HepG2 (cell line): ENCODE measurements around the gene TNFSF13. TPM values are rescaled to one million over a fixed set of nuclear protein-coding genes. Genes with fewer than 3 reads are reported as not detected.

Experiments
- AGO1 ChIP-seq: fragments of 200-400 bp; formaldehyde crosslinking; IDR thresholded peaks from 2 replicates; pipeline ENCODE4 v1.6.1; 2017; ENCODE audit warnings: mild to moderate bottlenecking, low read depth, low read length, moderate library complexity; ENCODE audit not compliant: poor library complexity, severe bottlenecking
- DMAP1 ChIP-seq: IDR thresholded peaks from 2 replicates; pipeline ENCODE4 v1.6.1; 2016
- ELF4 ChIP-seq: sonication (generic); formaldehyde crosslinking; IDR thresholded peaks from 2 replicates; pipeline ENCODE4 v1.5.0; 2020; ENCODE audit warnings: missing genetic modification reagents, mild to moderate bottlenecking, moderate library complexity, borderline replicate concordance
- FOXP1 ChIP-seq, 2 experiments: fragments of 450-650 bp in 1 of 2; IDR thresholded peaks; 2 replicates each; pipeline ENCODE4 v1.6.1; 2017 to 2018; ENCODE audit warnings: antibody characterized with exemption in 1 of 2
- HDAC1 ChIP-seq: sonication (generic); formaldehyde crosslinking; IDR thresholded peaks from 2 replicates; pipeline ENCODE4 v1.5.1; 2020; ENCODE audit warnings: mild to moderate bottlenecking, missing genetic modification reagents
- HDAC6 ChIP-seq: fragments of 200-600 bp; sonication (generic); IDR thresholded peaks from 2 replicates; pipeline ENCODE4 v1.7.0; 2017; ENCODE audit warnings: mild to moderate bottlenecking, antibody characterized with exemption, low read length, low read depth
- KLF12 ChIP-seq: sonication (generic); formaldehyde crosslinking; IDR thresholded peaks from 2 replicates; pipeline ENCODE4 v1.4.0; 2020; ENCODE audit warnings: missing genetic modification reagents, borderline replicate concordance
- KMT2A ChIP-seq: sonication (generic); formaldehyde crosslinking; IDR thresholded peaks from 2 replicates; pipeline ENCODE4 v1.4.0; 2020; ENCODE audit warnings: missing genetic modification reagents
- MEIS2 ChIP-seq: sonication (generic); formaldehyde crosslinking; IDR thresholded peaks from 2 replicates; pipeline ENCODE4 v1.9.0; 2021; ENCODE audit warnings: mild to moderate bottlenecking, missing genetic modification reagents
- SIX4 ChIP-seq: sonication (generic); formaldehyde crosslinking; IDR thresholded peaks from 2 replicates; pipeline ENCODE4 v1.4.0; 2020; ENCODE audit warnings: missing genetic modification reagents
- SMAD1 ChIP-seq: sonication (generic); formaldehyde crosslinking; IDR thresholded peaks from 2 replicates; pipeline ENCODE4 v1.4.0; 2020; ENCODE audit warnings: missing genetic modification reagents, low read depth, mild to moderate bottlenecking, borderline replicate concordance
- ZBTB20 ChIP-seq: sonication (generic); formaldehyde crosslinking; IDR thresholded peaks from 2 replicates; pipeline ENCODE4 v1.8.1; 2023; ENCODE audit warnings: missing genetic modification reagents, low read depth, mild to moderate bottlenecking, borderline replicate concordance
- ZMAT3 ChIP-seq: sonication (generic); formaldehyde crosslinking; conservative IDR thresholded peaks from 2 replicates; pipeline ENCODE4 v1.7.0; 2021; ENCODE audit warnings: missing genetic modification reagents
- ZNF12 ChIP-seq: sonication (generic); formaldehyde crosslinking; IDR thresholded peaks from 2 replicates; pipeline ENCODE4 v1.5.0; 2020; ENCODE audit warnings: missing genetic modification reagents
- ZNF430 ChIP-seq: sonication (generic); formaldehyde crosslinking; IDR thresholded peaks from 2 replicates; pipeline ENCODE4 v1.9.0; 2021; ENCODE audit warnings: mild to moderate bottlenecking, missing genetic modification reagents
- ZSCAN21 ChIP-seq: sonication (generic); formaldehyde crosslinking; IDR thresholded peaks from 2 replicates; pipeline ENCODE4 v1.8.0; 2022; ENCODE audit warnings: mild to moderate bottlenecking, missing genetic modification reagents, moderate library complexity, borderline replicate concordance
- polyA plus RNA-seq, 8 experiments: library from polyadenylated mRNA; depleted of rRNA in 3 of 8; stranded (reverse) in 7 of 8; unstranded in 1 of 8; fragments of >200 nt; fragmentation: Illumina TruSeq in 4 of 8; extraction: Trizol in 4 of 8; gene quantifications; 2 replicates each; pipeline versions ENCODE4 v1.2.1 to v1.2.3, GENCODE V29; 2011 to 2016; ENCODE audit warnings: low read depth in 4 of 8, missing spikeins in 1 of 8, mixed read lengths in 1 of 8; ENCODE audit not compliant: insufficient read depth in 1 of 8
- total RNA-seq, 5 experiments: library from RNA; depleted of rRNA; stranded (reverse); fragments of >200 nt; fragmentation: Illumina TruSeq; extraction: Trizol; gene quantifications; 2 replicates each; pipeline ENCODE4 v1.2.3, GENCODE V29; 2016; ENCODE audit warnings: low read depth in 1 of 5
- TF ChIP-seq, protein P1 (sequence below): sonication (generic); formaldehyde crosslinking; IDR thresholded peaks from 2 replicates; pipeline ENCODE4 v1.5.1; 2020; ENCODE audit warnings: missing genetic modification reagents, mild to moderate bottlenecking, borderline replicate concordance
- TF ChIP-seq, protein P2 (sequence below): sonication (generic); formaldehyde crosslinking; IDR thresholded peaks from 2 replicates; pipeline ENCODE4 v1.4.0; 2020; ENCODE audit warnings: missing genetic modification reagents
- TF ChIP-seq, protein P3 (sequence below): sonication (generic); formaldehyde crosslinking; IDR thresholded peaks from 2 replicates; pipeline ENCODE4 v1.4.0; 2020; ENCODE audit warnings: missing genetic modification reagents
- TF ChIP-seq, protein P4 (sequence below): IDR thresholded peaks from 2 replicates; pipeline ENCODE4 v1.6.1; 2016; ENCODE audit warnings: low read depth

TNFSF13 gene
- total and polyA plus RNA-seq, 2 of the 13 experiments (the other 11 are each of a cell fraction or from before 2014, with no cell fraction given), result 2.5 to 3.3 TPM

DNA sequence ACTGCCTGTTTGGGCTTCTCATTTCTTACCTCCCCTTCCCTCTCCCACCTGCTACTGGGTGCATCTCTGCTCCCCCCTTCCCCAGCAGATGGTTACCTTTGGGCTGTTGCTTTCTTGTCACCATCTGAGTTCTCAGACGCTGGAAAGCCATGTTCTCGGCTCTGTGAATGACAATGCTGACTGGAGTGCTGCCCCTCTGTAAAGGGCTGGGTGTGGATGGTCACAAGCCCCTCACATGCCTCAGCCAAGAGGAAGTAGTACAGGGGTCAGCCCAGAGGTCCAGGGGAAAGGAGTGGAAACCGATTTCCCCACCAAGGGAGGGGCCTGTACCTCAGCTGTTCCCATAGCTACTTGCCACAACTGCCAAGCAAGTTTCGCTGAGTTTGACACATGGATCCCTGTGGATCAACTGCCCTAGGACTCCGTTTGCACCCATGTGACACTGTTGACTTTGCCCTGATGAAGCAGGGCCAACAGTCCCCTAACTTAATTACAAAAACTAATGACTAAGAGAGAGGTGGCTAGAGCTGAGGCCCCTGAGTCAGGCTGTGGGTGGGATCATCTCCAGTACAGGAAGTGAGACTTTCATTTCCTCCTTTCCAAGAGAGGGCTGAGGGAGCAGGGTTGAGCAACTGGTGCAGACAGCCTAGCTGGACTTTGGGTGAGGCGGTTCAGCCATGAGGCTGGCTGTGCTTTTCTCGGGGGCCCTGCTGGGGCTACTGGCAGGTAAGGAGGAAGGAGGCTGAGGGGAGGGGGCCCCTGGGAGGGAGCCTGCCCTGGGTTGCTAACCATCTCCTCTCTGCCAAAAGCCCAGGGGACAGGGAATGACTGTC, 20.7 kb downstream of the TNFSF13 start, which contains the start of gene CD68 (continued):
- TF ChIP-seq, protein P1, sequence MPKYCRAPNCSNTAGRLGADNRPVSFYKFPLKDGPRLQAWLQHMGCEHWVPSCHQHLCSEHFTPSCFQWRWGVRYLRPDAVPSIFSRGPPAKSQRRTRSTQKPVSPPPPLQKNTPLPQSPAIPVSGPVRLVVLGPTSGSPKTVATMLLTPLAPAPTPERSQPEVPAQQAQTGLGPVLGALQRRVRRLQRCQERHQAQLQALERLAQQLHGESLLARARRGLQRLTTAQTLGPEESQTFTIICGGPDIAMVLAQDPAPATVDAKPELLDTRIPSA, result no peak
- TF ChIP-seq SMAD1 (CRISPR knock-in tag), result no peak
- peak; percentile 85 for TF ChIP-seq HDAC1 (CRISPR knock-in tag)
- TF ChIP-seq ZMAT3 (CRISPR knock-in tag), result no peak
- TF ChIP-seq ZBTB20 (CRISPR knock-in tag), result peak; percentile 62
- TF ChIP-seq ZSCAN21, result peak; percentile 50; the same call in 1 of the 2 replicates
- TF ChIP-seq, protein P2, sequence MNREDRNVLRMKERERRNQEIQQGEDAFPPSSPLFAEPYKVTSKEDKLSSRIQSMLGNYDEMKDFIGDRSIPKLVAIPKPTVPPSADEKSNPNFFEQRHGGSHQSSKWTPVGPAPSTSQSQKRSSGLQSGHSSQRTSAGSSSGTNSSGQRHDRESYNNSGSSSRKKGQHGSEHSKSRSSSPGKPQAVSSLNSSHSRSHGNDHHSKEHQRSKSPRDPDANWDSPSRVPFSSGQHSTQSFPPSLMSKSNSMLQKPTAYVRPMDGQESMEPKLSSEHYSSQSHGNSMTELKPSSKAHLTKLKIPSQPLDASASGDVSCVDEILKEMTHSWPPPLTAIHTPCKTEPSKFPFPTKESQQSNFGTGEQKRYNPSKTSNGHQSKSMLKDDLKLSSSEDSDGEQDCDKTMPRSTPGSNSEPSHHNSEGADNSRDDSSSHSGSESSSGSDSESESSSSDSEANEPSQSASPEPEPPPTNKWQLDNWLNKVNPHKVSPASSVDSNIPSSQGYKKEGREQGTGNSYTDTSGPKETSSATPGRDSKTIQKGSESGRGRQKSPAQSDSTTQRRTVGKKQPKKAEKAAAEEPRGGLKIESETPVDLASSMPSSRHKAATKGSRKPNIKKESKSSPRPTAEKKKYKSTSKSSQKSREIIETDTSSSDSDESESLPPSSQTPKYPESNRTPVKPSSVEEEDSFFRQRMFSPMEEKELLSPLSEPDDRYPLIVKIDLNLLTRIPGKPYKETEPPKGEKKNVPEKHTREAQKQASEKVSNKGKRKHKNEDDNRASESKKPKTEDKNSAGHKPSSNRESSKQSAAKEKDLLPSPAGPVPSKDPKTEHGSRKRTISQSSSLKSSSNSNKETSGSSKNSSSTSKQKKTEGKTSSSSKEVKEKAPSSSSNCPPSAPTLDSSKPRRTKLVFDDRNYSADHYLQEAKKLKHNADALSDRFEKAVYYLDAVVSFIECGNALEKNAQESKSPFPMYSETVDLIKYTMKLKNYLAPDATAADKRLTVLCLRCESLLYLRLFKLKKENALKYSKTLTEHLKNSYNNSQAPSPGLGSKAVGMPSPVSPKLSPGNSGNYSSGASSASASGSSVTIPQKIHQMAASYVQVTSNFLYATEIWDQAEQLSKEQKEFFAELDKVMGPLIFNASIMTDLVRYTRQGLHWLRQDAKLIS, result no peak; the same call in 1 of the 2 replicates
- no peak for TF ChIP-seq HDAC6
- TF ChIP-seq ZNF12, result no peak
- peak; percentile 77 for TF ChIP-seq KLF12 (CRISPR knock-in tag)
- no peak for TF ChIP-seq KMT2A (CRISPR knock-in tag)
- TF ChIP-seq MEIS2, result no peak; the same call in 1 of the 2 replicates
- no peak for TF ChIP-seq SIX4 (CRISPR knock-in tag)
- TF ChIP-seq AGO1, result peak; percentile 99
- TF ChIP-seq DMAP1, result peak; percentile 53; the same call in 1 of the 2 replicates
- TF ChIP-seq, protein P3, sequence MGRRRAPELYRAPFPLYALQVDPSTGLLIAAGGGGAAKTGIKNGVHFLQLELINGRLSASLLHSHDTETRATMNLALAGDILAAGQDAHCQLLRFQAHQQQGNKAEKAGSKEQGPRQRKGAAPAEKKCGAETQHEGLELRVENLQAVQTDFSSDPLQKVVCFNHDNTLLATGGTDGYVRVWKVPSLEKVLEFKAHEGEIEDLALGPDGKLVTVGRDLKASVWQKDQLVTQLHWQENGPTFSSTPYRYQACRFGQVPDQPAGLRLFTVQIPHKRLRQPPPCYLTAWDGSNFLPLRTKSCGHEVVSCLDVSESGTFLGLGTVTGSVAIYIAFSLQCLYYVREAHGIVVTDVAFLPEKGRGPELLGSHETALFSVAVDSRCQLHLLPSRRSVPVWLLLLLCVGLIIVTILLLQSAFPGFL (CRISPR knock-in tag), result no peak
- TF ChIP-seq, protein P4, sequence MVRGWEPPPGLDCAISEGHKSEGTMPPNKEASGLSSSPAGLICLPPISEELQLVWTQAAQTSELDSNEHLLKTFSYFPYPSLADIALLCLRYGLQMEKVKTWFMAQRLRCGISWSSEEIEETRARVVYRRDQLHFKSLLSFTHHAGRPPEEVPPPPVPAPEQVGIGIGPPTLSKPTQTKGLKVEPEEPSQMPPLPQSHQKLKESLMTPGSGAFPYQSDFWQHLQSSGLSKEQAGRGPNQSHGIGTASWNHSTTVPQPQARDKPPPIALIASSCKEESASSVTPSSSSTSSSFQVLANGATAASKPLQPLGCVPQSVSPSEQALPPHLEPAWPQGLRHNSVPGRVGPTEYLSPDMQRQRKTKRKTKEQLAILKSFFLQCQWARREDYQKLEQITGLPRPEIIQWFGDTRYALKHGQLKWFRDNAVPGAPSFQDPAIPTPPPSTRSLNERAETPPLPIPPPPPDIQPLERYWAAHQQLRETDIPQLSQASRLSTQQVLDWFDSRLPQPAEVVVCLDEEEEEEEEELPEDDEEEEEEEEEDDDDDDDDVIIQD (CRISPR knock-in tag), result no peak
- 0 out of 2 replicates have a peak, but pooled peaks have one; percentile 47 for TF ChIP-seq FOXP1 (IDR thresholded peaks at IDR 0.05)
- TF ChIP-seq FOXP1 (CRISPR knock-in tag; IDR thresholded peaks at IDR 0.05), result peak; percentile 29
- peak; percentile 73; the same call in 1 of the 2 replicates for TF ChIP-seq ZNF430 (CRISPR knock-in tag)
- TF ChIP-seq ELF4, result no peak
